HG02642 (cell line): ENCODE measurements around the gene SFT2D1.

Source experiments
- ATAC-seq: cut with Tn5 transposase; IDR thresholded peaks from one replicate; pipeline ENCODE4 v1.9.1; 2021; ENCODE audit warnings: mild to moderate bottlenecking; ENCODE audit not compliant: unreplicated experiment, poor library complexity

SFT2D1 gene

GRCh38 chr6:166335378-166336302, 6.7 kb downstream of the SFT2D1 start:
- peak; percentile 52 for ATAC-seq

GRCh38 chr6:166334878-166335277, 7.5 kb downstream of the SFT2D1 start:
- no peak for ATAC-seq

- peak; percentile 66 for ATAC-seq
Measured at GRCh38 chr6:166333172-166333995, 9.0 kb downstream of the SFT2D1 start.

- ATAC-seq: no peak
Measured at GRCh38 chr6:166331503-166332415, 10.6 kb downstream of the SFT2D1 start.

GRCh38 chr6:166330612-166331011, 11.7 kb downstream of the SFT2D1 start:
- ATAC-seq: no peak

GRCh38 chr6:166325383-166326042, 16.8 kb downstream of the SFT2D1 start:
- ATAC-seq: peak; percentile 94

- ATAC-seq: no peak
Measured at GRCh38 chr6:166323395-166323794, 18.9 kb downstream of the SFT2D1 start.

- no peak for ATAC-seq
Measured at GRCh38 chr6:166318649-166319600, 23.4 kb downstream of the SFT2D1 start.

GRCh38 chr6:166318227-166318626, 24.1 kb downstream of the SFT2D1 start:
- ATAC-seq: no peak

- no peak for ATAC-seq
Measured at GRCh38 chr6:166317261-166318212, 24.8 kb downstream of the SFT2D1 start.

GRCh38 chr6:166315436-166315835, 26.9 kb downstream of the SFT2D1 start:
- no peak for ATAC-seq

GRCh38 chr6:166314454-166314853, 27.9 kb downstream of the SFT2D1 start:
- no peak for ATAC-seq

- ATAC-seq: peak; percentile 55
Measured at GRCh38 chr6:166313255-166314070, 28.9 kb downstream of the SFT2D1 start.

- no peak for ATAC-seq
Measured at GRCh38 chr6:166312832-166313231, 29.5 kb downstream of the SFT2D1 start.

- ATAC-seq: no peak
Measured at GRCh38 chr6:166310634-166311033, 31.7 kb downstream of the SFT2D1 start.

- no peak for ATAC-seq
Measured at GRCh38 chr6:166309977-166310376, 32.4 kb downstream of the SFT2D1 start.
